Erythroblast (primary cell): ENCODE results near the gene EXOC3.

ENCODE experiments used
- GATA1 ChIP-seq: IDR thresholded peaks from 2 replicates; pipeline ENCODE4 v1.6.1; 2011; ENCODE audit warnings: low read depth, mild to moderate bottlenecking, control low read depth, low read length, moderate library complexity
- POLR2A ChIP-seq: IDR thresholded peaks from 2 replicates; pipeline ENCODE4 v1.6.1; 2011; ENCODE audit warnings: mild to moderate bottlenecking, low read length

DNA sequence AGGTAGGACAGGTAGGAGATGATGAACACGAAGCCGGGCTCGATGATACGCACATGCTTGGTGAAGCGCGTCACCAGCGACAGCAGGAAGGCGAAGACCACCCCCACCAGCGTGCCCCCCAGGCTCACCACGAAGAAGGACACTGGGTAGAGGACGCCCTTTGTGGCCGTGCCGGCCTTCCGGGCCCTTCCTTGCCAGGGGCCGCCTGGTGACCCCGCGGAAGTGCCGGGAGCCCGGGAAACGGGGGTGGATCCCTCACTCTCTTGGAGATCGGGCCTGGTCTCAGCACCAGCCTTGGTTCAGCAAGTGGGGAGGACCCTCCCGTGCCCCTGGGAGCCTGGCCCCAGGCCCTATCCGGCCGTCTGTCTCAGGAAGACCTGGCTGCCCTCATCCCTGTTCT, 41.6 kb downstream of the EXOC3 start:
- TF ChIP-seq POLR2A (no peak), GATA1 (no peak)
